ENCODE measurements around the gene DOCK6.

DOCK6 gene

DNA sequence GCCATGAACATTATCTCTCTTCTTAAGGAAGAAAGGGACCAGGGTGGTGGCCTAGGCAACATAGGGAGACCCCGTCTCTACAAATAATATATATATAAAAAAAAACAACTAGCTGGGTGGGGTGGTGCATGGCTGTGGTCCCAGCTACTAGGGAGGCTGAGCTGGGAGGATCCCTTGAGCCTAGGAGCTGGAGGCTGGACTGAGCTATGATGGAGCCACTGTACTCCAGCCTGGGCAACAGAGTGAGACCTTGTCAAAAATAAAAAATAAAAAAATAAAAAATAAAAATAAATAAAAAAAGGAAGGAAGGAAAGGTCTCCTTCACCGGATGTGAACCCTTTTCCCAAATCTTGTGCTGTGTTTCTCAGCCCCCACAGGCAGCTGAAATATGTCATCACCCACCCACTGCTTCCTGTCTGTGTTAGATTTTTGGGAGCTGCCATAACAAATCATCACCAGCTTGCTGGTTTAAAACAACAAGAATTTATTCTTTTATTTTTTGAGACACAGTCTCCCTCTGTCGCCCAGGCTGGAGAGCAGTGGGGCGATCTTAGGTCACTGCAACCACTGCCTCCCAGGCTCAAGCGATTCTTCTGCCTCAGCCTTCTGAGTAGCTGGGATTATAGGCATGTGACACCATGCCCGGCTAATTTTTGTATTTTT is 24.1 kb upstream of the DOCK6 start:
- DNase-seq = no peak
- no peaks in the 10 kb centered on the region for H3K4me1 ChIP-seq (ENCODE audit: low read length)
- no peaks in the 10 kb centered on the region for H4K20me1 ChIP-seq (ENCODE audit: insufficient read depth, low read length)
- no peaks in the 10 kb centered on the region for H3K79me2 ChIP-seq (ENCODE audit: low read length)
- H3K4me3 ChIP-seq (ENCODE audit: low read length) = no peak overlapping the region
- no peak overlapping the region for H3K4me2 ChIP-seq (ENCODE audit: low read depth, low read length)
- TF ChIP-seq EZH2phosphoT487 (IDR thresholded peaks at IDR 0.05; ENCODE audit: low read length) = no peak
- TF ChIP-seq CTCF (IDR thresholded peaks at IDR 0.05; ENCODE audit: low read length) = no peak
- TF ChIP-seq EZH2 (optimal IDR thresholded peaks at IDR 0.05; ENCODE audit: low read depth, low read length) = no peak
- no peak overlapping the region for H3K27ac ChIP-seq (ENCODE audit: low read length)
- H3K9ac ChIP-seq (ENCODE audit: low read length) = no peak overlapping the region
- H3K9me2 ChIP-seq (replicated peaks; ENCODE audit: insufficient read depth, low read length) = no peaks in the 10 kb centered on the region
- peaks cover 94% of the 10 kb centered on the region for H3K27me3 ChIP-seq (replicated peaks; ENCODE audit: insufficient read depth, low read length)
- H2AFZ ChIP-seq (ENCODE audit: low read length) = no peak overlapping the region
- H3K36me3 ChIP-seq (replicated peaks; ENCODE audit: insufficient read depth, low read length) = no peaks in the 10 kb centered on the region
- no peaks in the 10 kb centered on the region for H3F3A ChIP-seq (ENCODE audit: insufficient read depth, low read length)
- H3K9me3 ChIP-seq (replicated peaks; ENCODE audit: insufficient read depth, low read length) = no peaks in the 10 kb centered on the region

DNA sequence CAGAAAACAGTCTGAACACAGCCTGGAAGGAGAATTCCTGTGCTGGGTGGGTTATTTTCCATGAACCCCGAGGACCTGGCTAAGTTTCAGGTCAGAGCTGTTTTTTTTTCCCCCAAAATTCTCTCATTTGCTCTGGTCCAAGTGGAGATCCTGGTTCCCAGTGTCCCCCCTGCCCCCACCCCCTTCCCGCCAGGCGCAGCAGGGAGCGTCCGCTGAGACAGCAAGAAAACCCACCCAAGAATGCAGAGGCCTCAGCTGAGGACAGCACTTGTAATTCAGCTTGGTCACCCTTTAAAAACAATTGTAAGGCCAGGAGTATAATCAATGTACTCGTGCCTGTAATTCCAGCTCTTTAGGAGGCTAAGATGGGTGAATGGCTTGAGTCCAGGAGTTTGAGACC is 22.2 kb upstream of the DOCK6 start:
- H2AFZ ChIP-seq (ENCODE audit: low read length) = no peak overlapping the region
- H3K9me2 ChIP-seq (replicated peaks; ENCODE audit: insufficient read depth, low read length) = no peaks in the 10 kb centered on the region
- no peak for DNase-seq
- H3K4me1 ChIP-seq (ENCODE audit: low read length) = 0 out of 2 replicates have a peak, but pooled peaks cover 2% of the 10 kb centered on the region
- no peak overlapping the region for H3K4me3 ChIP-seq (ENCODE audit: low read length)
- H3K9me3 ChIP-seq (replicated peaks; ENCODE audit: insufficient read depth, low read length) = no peaks in the 10 kb centered on the region
- H3K27me3 ChIP-seq (replicated peaks; ENCODE audit: insufficient read depth, low read length) = peaks cover 78% of the 10 kb centered on the region
- H3K79me2 ChIP-seq (ENCODE audit: low read length) = no peaks in the 10 kb centered on the region
- TF ChIP-seq EZH2phosphoT487 (IDR thresholded peaks at IDR 0.05; ENCODE audit: low read length) (no peak), EZH2 (optimal IDR thresholded peaks at IDR 0.05; ENCODE audit: low read depth, low read length) (no peak), CTCF (IDR thresholded peaks at IDR 0.05; ENCODE audit: low read length) (no peak)
- no peak overlapping the region for H3K4me2 ChIP-seq (ENCODE audit: low read depth, low read length)
- no peaks in the 10 kb centered on the region for H3K36me3 ChIP-seq (replicated peaks; ENCODE audit: insufficient read depth, low read length)
- no peak overlapping the region for H3K9ac ChIP-seq (ENCODE audit: low read length)
- peaks cover 8% of the 10 kb centered on the region for H3F3A ChIP-seq (ENCODE audit: insufficient read depth, low read length)
- H4K20me1 ChIP-seq (ENCODE audit: insufficient read depth, low read length) = no peaks in the 10 kb centered on the region
- H3K27ac ChIP-seq (ENCODE audit: low read length) = no peak overlapping the region

- H3K9me2 ChIP-seq (replicated peaks; ENCODE audit: insufficient read depth, low read length) = no peaks in the 10 kb centered on the region
- no peaks in the 10 kb centered on the region for H3K36me3 ChIP-seq (replicated peaks; ENCODE audit: insufficient read depth, low read length)
- TF ChIP-seq EZH2phosphoT487 (IDR thresholded peaks at IDR 0.05; ENCODE audit: low read length) = no peak
- no peak for TF ChIP-seq CTCF (IDR thresholded peaks at IDR 0.05; ENCODE audit: low read length)
- TF ChIP-seq EZH2 (optimal IDR thresholded peaks at IDR 0.05; ENCODE audit: low read depth, low read length) = no peak
Observed at GRCh38 chr19:11281356-11282049, 19.2 kb upstream of the DOCK6 start.

More at GRCh38 chr19:11281356-11282049, 19.2 kb upstream of the DOCK6 start:
- Histone ChIP-seq H3K4me1 (ENCODE audit: low read length) (0 out of 2 replicates have a peak, but pooled peaks cover 3% of the 10 kb centered on the region), H3K4me2 (ENCODE audit: low read depth, low read length) (no peak overlapping the region), H3K4me3 (ENCODE audit: low read length) (no peak overlapping the region), H3F3A (ENCODE audit: insufficient read depth, low read length) (peaks cover 9% of the 10 kb centered on the region), H3K9me3 (replicated peaks; ENCODE audit: insufficient read depth, low read length) (no peaks in the 10 kb centered on the region), H3K27me3 (replicated peaks; ENCODE audit: insufficient read depth, low read length) (peaks cover 69% of the 10 kb centered on the region), H4K20me1 (ENCODE audit: insufficient read depth, low read length) (no peaks in the 10 kb centered on the region), H3K9ac (ENCODE audit: low read length) (no peak overlapping the region), H3K27ac (ENCODE audit: low read length) (no peak overlapping the region), H3K79me2 (ENCODE audit: low read length) (no peaks in the 10 kb centered on the region), H2AFZ (ENCODE audit: low read length) (no peak overlapping the region)
- no peak for DNase-seq

Measured in MM.1S (cell line).